ENCODE data around the gene TPM2.

TPM2 gene

DNA sequence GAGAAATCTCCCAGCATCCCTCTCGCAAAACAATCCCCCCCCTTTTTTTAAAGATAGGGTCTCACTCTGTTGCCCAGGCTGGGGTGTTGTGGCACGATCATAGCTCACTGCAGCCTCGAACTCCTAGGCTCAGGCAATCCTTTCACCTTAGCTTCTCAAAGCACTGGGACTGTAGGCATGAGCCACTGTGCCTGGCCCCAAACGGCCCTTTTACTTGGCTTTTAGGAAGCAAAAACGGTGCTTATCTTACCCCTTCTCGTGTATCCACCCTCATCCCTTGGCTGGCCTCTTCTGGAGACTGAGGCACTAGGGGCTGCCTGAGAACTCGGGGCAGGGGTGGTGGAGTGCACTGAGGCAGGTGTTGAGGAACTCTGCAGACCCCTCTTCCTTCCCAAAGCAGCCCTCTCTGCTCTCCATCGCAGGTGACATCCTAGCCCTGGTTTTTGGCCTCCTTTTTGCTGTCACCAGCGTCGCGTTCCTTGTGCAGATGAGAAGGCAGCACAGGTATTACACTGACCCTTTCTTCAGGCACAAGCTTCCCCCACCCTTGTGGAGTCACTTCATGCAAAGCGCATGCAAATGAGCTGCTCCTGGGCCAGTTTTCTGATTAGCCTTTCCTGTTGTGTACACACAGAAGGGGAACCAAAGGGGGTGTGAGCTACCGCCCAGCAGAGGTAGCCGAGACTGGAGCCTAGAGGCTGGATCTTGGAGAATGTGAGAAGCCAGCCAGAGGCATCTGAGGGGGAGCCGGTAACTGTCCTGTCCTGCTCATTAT lies 9.2 kb downstream of the TPM2 start:
- H3K9me3 ChIP-seq: no peaks in the 10 kb centered on the region
- no peaks in the 10 kb centered on the region for H3K27me3 ChIP-seq
- no peak overlapping the region for H3K4me3 ChIP-seq (ENCODE audit: low read depth, low read length)
- H3K36me3 ChIP-seq: no peaks in the 10 kb centered on the region
- no peak for DNase-seq
- 0 out of 2 replicates have a peak, but pooled peaks cover 2% of the 10 kb centered on the region for H3K4me1 ChIP-seq
- TF ChIP-seq, protein P1, sequence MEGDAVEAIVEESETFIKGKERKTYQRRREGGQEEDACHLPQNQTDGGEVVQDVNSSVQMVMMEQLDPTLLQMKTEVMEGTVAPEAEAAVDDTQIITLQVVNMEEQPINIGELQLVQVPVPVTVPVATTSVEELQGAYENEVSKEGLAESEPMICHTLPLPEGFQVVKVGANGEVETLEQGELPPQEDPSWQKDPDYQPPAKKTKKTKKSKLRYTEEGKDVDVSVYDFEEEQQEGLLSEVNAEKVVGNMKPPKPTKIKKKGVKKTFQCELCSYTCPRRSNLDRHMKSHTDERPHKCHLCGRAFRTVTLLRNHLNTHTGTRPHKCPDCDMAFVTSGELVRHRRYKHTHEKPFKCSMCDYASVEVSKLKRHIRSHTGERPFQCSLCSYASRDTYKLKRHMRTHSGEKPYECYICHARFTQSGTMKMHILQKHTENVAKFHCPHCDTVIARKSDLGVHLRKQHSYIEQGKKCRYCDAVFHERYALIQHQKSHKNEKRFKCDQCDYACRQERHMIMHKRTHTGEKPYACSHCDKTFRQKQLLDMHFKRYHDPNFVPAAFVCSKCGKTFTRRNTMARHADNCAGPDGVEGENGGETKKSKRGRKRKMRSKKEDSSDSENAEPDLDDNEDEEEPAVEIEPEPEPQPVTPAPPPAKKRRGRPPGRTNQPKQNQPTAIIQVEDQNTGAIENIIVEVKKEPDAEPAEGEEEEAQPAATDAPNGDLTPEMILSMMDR (IDR thresholded peaks at IDR 0.05; ENCODE audit: low read depth, low read length): no peak

DNA sequence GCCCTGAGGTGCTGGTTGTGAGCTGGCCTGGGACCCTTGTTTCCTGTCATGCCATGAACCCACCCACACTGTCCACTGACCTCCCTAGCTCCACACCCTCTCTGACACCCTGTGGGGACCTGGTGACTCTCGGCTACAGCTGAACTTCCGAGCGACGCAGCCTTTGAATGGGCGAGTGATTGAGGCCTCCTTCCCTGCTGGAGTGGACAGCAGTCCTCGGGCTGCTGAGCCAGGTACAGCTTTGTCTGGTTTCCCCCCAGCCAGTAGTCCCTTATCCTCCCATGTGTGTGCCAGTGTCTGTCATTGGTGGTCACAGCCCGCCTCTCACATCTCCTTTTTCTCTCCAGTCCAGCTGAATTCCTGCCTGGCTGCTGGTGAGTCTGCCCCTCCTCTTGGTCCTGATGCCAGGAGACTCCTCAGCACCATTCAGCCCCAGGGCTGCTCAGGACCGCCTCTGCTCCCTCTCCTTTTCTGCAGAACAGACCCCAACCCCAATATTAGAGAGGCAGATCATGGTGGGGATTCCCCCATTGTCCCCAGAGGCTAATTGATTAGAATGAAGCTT lies 9.9 kb downstream of the TPM2 start:
- Histone ChIP-seq H3K27me3 (no peaks in the 10 kb centered on the region), H3K4me3 (ENCODE audit: low read depth, low read length) (no peak overlapping the region), H3K4me1 (0 out of 2 replicates have a peak, but pooled peaks cover 2% of the 10 kb centered on the region), H3K9me3 (no peaks in the 10 kb centered on the region), H3K36me3 (no peaks in the 10 kb centered on the region)
- TF ChIP-seq, protein P1 (IDR thresholded peaks at IDR 0.05; ENCODE audit: low read depth, low read length): no peak
- no peak for DNase-seq

DNA sequence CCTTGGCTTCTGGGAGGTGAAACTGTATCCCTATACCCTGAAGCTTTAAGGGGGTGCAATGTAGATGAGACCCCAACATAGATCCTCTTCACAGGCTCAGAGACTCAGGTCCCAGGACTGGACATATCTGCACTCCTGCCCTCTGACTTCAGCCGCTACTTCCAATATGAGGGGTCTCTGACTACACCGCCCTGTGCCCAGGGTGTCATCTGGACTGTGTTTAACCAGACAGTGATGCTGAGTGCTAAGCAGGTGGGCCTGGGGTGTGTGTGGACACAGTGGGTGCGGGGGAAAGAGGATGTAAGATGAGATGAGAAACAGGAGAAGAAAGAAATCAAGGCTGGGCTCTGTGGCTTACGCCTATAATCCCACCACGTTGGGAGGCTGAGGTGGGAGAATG lies 10.6 kb downstream of the TPM2 start:
- H3K4me1 ChIP-seq: 0 out of 2 replicates have a peak, but pooled peaks cover 2% of the 10 kb centered on the region
- DNase-seq: no peak
- TF ChIP-seq, protein P1 (IDR thresholded peaks at IDR 0.05; ENCODE audit: low read depth, low read length): no peak
- H3K36me3 ChIP-seq: no peaks in the 10 kb centered on the region
- no peak overlapping the region for H3K4me3 ChIP-seq (ENCODE audit: low read depth, low read length)
- no peaks in the 10 kb centered on the region for H3K27me3 ChIP-seq
- H3K9me3 ChIP-seq: no peaks in the 10 kb centered on the region

DNA sequence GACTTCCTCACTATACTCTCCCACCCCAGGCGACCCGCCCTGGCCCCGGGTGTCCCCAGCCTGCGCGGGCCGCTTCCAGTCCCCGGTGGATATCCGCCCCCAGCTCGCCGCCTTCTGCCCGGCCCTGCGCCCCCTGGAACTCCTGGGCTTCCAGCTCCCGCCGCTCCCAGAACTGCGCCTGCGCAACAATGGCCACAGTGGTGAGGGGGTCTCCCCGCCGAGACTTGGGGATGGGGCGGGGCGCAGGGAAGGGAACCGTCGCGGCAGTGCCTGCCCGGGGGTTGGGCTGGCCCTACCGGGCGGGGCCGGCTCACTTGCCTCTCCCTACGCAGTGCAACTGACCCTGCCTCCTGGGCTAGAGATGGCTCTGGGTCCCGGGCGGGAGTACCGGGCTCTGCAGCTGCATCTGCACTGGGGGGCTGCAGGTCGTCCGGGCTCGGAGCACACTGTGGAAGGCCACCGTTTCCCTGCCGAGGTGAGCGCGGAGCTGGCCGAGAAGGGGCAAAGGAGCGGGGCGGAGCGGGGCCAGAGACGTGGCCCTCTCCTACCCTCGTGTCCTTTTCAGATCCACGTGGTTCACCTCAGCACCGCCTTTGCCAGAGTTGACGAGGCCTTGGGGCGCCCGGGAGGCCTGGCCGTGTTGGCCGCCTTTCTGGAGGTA lies 13.9 kb downstream of the TPM2 start:
- Histone ChIP-seq H3K4me3 (ENCODE audit: low read depth, low read length) (peak overlapping the region; percentile 52), H3K27me3 (no peaks in the 10 kb centered on the region), H3K9me3 (no peaks in the 10 kb centered on the region), H3K36me3 (no peaks in the 10 kb centered on the region), H3K4me1 (no peaks in the 10 kb centered on the region)
- TF ChIP-seq, protein P1 (IDR thresholded peaks at IDR 0.05; ENCODE audit: low read depth, low read length): no peak
- peak; percentile 85 for DNase-seq

DNA sequence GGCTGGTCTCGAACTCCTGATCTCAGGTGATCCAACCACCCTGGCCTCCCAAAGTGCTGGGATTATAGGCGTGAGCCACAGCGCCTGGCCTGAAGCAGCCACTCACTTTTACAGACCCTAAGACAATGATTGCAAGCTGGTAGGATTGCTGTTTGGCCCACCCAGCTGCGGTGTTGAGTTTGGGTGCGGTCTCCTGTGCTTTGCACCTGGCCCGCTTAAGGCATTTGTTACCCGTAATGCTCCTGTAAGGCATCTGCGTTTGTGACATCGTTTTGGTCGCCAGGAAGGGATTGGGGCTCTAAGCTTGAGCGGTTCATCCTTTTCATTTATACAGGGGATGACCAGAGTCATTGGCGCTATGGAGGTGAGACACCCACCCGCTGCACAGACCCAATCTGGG lies 14.5 kb downstream of the TPM2 start:
- no peak for DNase-seq
- TF ChIP-seq, protein P1 (IDR thresholded peaks at IDR 0.05; ENCODE audit: low read depth, low read length): no peak
- H3K27me3 ChIP-seq: no peaks in the 10 kb centered on the region
- no peaks in the 10 kb centered on the region for H3K36me3 ChIP-seq
- no peaks in the 10 kb centered on the region for H3K9me3 ChIP-seq
- peak overlapping the region; percentile 52 for H3K4me3 ChIP-seq (ENCODE audit: low read depth, low read length)
- no peaks in the 10 kb centered on the region for H3K4me1 ChIP-seq

DNA sequence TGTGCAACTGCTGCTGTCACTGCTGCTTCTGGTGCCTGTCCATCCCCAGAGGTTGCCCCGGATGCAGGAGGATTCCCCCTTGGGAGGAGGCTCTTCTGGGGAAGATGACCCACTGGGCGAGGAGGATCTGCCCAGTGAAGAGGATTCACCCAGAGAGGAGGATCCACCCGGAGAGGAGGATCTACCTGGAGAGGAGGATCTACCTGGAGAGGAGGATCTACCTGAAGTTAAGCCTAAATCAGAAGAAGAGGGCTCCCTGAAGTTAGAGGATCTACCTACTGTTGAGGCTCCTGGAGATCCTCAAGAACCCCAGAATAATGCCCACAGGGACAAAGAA lies 15.7 kb downstream of the TPM2 start:
- TF ChIP-seq, protein P1 (IDR thresholded peaks at IDR 0.05; ENCODE audit: low read depth, low read length): no peak
- DNase-seq: no peak
- Histone ChIP-seq H3K27me3 (no peaks in the 10 kb centered on the region), H3K4me3 (ENCODE audit: low read depth, low read length) (no peak overlapping the region), H3K9me3 (no peaks in the 10 kb centered on the region), H3K4me1 (no peaks in the 10 kb centered on the region), H3K36me3 (no peaks in the 10 kb centered on the region)

Measured in BE2C (cell line).